K562 (cell line): ENCODE measurements around the gene UQCRHL. TPM values are rescaled to one million over a fixed set of nuclear protein-coding genes. Genes with fewer than 3 reads are reported as not detected.

Experiments
- AFF1 ChIP-seq, 2 experiments: fragments of 450-650 bp; IDR thresholded peaks; 2 replicates each; pipeline ENCODE4 v1.6.1; 2018; ENCODE audit warnings: mild to moderate bottlenecking in 2 of 2, low read depth in 1 of 2; ENCODE audit not compliant: partially characterized antibody in 2 of 2
- COPS2 ChIP-seq: fragments of 450-650 bp; conservative IDR thresholded peaks from 2 replicates; pipeline ENCODE4 v1.6.1; 2016; ENCODE audit warnings: mild to moderate bottlenecking, moderate library complexity
- E2F3 ChIP-seq: fragments of 250-450 bp; sonication (Bioruptor Pico); IDR thresholded peaks from 2 replicates; pipeline ENCODE4 v1.4.0; 2020; ENCODE audit warnings: mild to moderate bottlenecking
- HNRNPH1 ChIP-seq: fragments of 200-400 bp; formaldehyde crosslinking; optimal IDR thresholded peaks from 2 replicates; pipeline ENCODE3; 2017; ENCODE audit warnings: low read depth, mild to moderate bottlenecking, low read length, moderate library complexity
- HNRNPUL1 ChIP-seq: fragments of 200-400 bp; formaldehyde crosslinking; IDR thresholded peaks from 2 replicates; pipeline ENCODE4 v1.6.1; 2017; ENCODE audit warnings: low read length
- KDM2B ChIP-seq: fragments of 250-450 bp; sonication (Bioruptor Pico); IDR thresholded peaks from 2 replicates; pipeline ENCODE4 v1.8.0; 2021; ENCODE audit warnings: mild to moderate bottlenecking, moderate library complexity
- L3MBTL2 ChIP-seq: fragments of 450-650 bp; IDR thresholded peaks from 2 replicates; pipeline ENCODE4 v1.6.1; 2016; ENCODE audit warnings: mild to moderate bottlenecking, moderate library complexity
- MLLT1 ChIP-seq, 2 experiments: fragments of 450-650 bp; IDR thresholded peaks; 2 replicates each; pipeline ENCODE4 v1.6.1; 2016
- POLR3G ChIP-seq: IDR thresholded peaks from 2 replicates; pipeline ENCODE4 v1.6.1; 2011; ENCODE audit not compliant: insufficient read length, insufficient replicate concordance; ENCODE audit errors: extremely low read depth
- SMAD3 ChIP-seq: fragments of 450-650 bp; formaldehyde crosslinking; conservative IDR thresholded peaks from 2 replicates; pipeline ENCODE4 v1.4.0; 2020; ENCODE audit warnings: mild to moderate bottlenecking
- SMARCA4 ChIP-seq: fragments of 450-650 bp; IDR thresholded peaks from 2 replicates; pipeline ENCODE4 v1.6.1; 2016
- SNAPC5 ChIP-seq: fragments of 250-450 bp; sonication (Bioruptor Pico); IDR thresholded peaks from 2 replicates; pipeline ENCODE4 v1.8.0; 2021; ENCODE audit warnings: moderate library complexity, mild to moderate bottlenecking, inconsistent platforms
- TFAP4 ChIP-seq: sonication (generic); formaldehyde crosslinking; IDR thresholded peaks from 2 replicates; pipeline ENCODE4 v1.8.0; 2022; ENCODE audit warnings: missing genetic modification reagents, mild to moderate bottlenecking, moderate library complexity, borderline replicate concordance
- ZEB2 ChIP-seq: fragments of 450-650 bp; IDR thresholded peaks from 2 replicates; pipeline ENCODE4 v1.6.1; 2016
- ZFPM2 ChIP-seq: fragments of 250-450 bp; sonication (Bioruptor Pico); IDR thresholded peaks from 2 replicates; pipeline ENCODE4 v1.5.1; 2022; ENCODE audit warnings: mild to moderate bottlenecking
- ZKSCAN3 ChIP-seq: fragments of 250-450 bp; sonication (Bioruptor Pico); IDR thresholded peaks from 2 replicates; pipeline ENCODE4 v1.4.0; 2020
- ZNF696 ChIP-seq: fragments of 250-450 bp; sonication (Bioruptor Pico); conservative IDR thresholded peaks from 2 replicates; pipeline ENCODE4 v1.4.0; 2020; ENCODE audit warnings: mild to moderate bottlenecking, moderate library complexity
- polyA plus RNA-seq, 8 experiments: library from polyadenylated mRNA; depleted of rRNA in 4 of 8; stranded (reverse) in 5 of 8; unstranded in 3 of 8; fragments of >200 nt; fragmentation: Nextera tagmentation in 2 of 8; fragmentation: Illumina TruSeq in 1 of 8; extraction: Ambion mirVana in 2 of 8; extraction: Trizol in 1 of 8; gene quantifications; 2 replicates each; pipeline versions ENCODE4 v1.2.1 to v1.2.3, GENCODE V29; 2011 to 2014; ENCODE audit warnings: inconsistent platforms in 1 of 8, missing spikeins in 1 of 8
- total RNA-seq, 7 experiments: library from RNA; depleted of rRNA in 6 of 7; stranded (reverse); fragments of >200 nt in 6 of 7; fragmentation: Illumina TruSeq in 2 of 7; extraction: Trizol in 2 of 7; gene quantifications; 2 replicates each; pipeline versions ENCODE4 v1.2.1 to v1.2.3, GENCODE V29; 2011 to 2021; ENCODE audit warnings: low replicate concordance in 1 of 7
- TF ChIP-seq, protein P1 (sequence below): sonication (generic); formaldehyde crosslinking; IDR thresholded peaks from 2 replicates; pipeline ENCODE4 v1.8.0; 2022; ENCODE audit warnings: mild to moderate bottlenecking, missing genetic modification reagents, borderline replicate concordance
- TF ChIP-seq, protein P2 (sequence below): fragments of 250-450 bp; sonication (Bioruptor Pico); IDR thresholded peaks from 2 replicates; pipeline ENCODE4 v1.5.0; 2020; ENCODE audit warnings: mild to moderate bottlenecking

UQCRHL gene
- total and polyA plus RNA-seq, 9 of the 15 experiments (the other 6 are each of a cell fraction or from before 2014, with no cell fraction given): 5.1 to 41.3 (median 21.8) TPM

DNA sequence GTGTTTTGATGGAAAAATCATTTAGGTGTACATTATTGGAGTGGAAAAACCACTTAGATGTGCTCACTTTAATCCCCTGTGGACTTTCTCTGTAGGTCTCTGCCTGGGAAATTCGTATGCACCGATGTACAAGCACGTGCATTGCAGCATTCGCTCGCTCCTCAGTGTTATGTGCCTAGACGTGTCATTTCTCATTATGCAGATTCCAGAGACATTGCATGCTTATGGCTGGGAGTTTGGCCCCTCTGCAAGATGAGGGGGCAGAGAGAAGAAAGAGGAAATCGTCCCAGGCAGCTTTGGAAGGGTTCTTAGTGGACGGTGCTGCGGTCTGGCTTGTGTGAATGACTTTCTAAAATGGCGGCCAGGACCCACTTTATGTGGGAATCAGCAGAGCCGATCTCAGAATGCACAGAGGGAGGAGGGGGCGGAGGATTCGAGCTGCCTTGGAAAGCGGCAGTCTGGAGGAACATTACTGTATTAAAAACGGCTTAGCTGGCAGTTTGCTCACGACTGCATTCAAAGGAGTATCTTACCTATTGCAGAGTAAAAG, 42.4 kb upstream of the UQCRHL start (continued):
- TF ChIP-seq L3MBTL2 (peak; percentile 91), COPS2 (no peak), HNRNPUL1 (no peak), MLLT1 (IDR thresholded peaks at IDR 0.05) (peak; percentile 23 to 90; a peak in 3 of 4 replicates), SNAPC5 (CRISPR knock-in tag) (no peak), SMARCA4 (no peak; the same call in none of the 2 replicates), ZKSCAN3 (no peak), KDM2B (CRISPR knock-in tag) (no peak), ZFPM2 (CRISPR knock-in tag) (0 out of 2 replicates have a peak, but pooled peaks have one; percentile 52), ZNF696 (CRISPR knock-in tag) (no peak), SMAD3 (CRISPR knock-in tag) (no peak), ZEB2 (peak; percentile 24; the same call in 1 of the 2 replicates), TFAP4 (CRISPR knock-in tag) (peak; percentile 23; the same call in 1 of the 2 replicates), E2F3 (CRISPR knock-in tag) (no peak), HNRNPH1 (no peak), AFF1 (IDR thresholded peaks at IDR 0.05; ENCODE audit: low read depth in 1 of 2, partially characterized antibody in 2 of 2) (peak in 1 of 2 experiments; percentile 38), POLR3G (no peak)
- TF ChIP-seq, protein P1, sequence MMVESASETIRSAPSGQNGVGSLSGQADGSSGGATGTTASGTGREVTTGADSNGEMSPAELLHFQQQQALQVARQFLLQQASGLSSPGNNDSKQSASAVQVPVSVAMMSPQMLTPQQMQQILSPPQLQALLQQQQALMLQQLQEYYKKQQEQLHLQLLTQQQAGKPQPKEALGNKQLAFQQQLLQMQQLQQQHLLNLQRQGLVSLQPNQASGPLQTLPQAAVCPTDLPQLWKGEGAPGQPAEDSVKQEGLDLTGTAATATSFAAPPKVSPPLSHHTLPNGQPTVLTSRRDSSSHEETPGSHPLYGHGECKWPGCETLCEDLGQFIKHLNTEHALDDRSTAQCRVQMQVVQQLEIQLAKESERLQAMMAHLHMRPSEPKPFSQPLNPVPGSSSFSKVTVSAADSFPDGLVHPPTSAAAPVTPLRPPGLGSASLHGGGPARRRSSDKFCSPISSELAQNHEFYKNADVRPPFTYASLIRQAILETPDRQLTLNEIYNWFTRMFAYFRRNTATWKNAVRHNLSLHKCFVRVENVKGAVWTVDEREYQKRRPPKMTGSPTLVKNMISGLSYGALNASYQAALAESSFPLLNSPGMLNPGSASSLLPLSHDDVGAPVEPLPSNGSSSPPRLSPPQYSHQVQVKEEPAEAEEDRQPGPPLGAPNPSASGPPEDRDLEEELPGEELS (CRISPR knock-in tag): no peak
- TF ChIP-seq, protein P2, sequence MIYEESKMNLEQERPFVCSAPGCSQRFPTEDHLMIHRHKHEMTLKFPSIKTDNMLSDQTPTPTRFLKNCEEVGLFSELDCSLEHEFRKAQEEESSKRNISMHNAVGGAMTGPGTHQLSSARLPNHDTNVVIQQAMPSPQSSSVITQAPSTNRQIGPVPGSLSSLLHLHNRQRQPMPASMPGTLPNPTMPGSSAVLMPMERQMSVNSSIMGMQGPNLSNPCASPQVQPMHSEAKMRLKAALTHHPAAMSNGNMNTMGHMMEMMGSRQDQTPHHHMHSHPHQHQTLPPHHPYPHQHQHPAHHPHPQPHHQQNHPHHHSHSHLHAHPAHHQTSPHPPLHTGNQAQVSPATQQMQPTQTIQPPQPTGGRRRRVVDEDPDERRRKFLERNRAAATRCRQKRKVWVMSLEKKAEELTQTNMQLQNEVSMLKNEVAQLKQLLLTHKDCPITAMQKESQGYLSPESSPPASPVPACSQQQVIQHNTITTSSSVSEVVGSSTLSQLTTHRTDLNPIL (CRISPR knock-in tag): no peak
